PFSK-1 (cell line): Measurements from ENCODE around the gene H6PD.

Experiments used
- POLR2AphosphoS5 ChIP-seq: IDR thresholded peaks from 2 replicates; pipeline ENCODE4 v1.6.1; 2012; ENCODE audit warnings: low read depth, mild to moderate bottlenecking, control low read depth, low read length, moderate library complexity
- TF ChIP-seq, protein P1 (sequence below), 2 experiments: IDR thresholded peaks; 2 replicates each; pipeline versions ENCODE4 v1.6.1 to v1.8.0; 2011 to 2012; ENCODE audit warnings: low read depth in 2 of 2, low read length in 2 of 2, control low read depth in 1 of 2, inconsistent platforms in 1 of 2, mild to moderate bottlenecking in 1 of 2, moderate library complexity in 1 of 2; ENCODE audit not compliant: insufficient read depth in 1 of 2

DNA sequence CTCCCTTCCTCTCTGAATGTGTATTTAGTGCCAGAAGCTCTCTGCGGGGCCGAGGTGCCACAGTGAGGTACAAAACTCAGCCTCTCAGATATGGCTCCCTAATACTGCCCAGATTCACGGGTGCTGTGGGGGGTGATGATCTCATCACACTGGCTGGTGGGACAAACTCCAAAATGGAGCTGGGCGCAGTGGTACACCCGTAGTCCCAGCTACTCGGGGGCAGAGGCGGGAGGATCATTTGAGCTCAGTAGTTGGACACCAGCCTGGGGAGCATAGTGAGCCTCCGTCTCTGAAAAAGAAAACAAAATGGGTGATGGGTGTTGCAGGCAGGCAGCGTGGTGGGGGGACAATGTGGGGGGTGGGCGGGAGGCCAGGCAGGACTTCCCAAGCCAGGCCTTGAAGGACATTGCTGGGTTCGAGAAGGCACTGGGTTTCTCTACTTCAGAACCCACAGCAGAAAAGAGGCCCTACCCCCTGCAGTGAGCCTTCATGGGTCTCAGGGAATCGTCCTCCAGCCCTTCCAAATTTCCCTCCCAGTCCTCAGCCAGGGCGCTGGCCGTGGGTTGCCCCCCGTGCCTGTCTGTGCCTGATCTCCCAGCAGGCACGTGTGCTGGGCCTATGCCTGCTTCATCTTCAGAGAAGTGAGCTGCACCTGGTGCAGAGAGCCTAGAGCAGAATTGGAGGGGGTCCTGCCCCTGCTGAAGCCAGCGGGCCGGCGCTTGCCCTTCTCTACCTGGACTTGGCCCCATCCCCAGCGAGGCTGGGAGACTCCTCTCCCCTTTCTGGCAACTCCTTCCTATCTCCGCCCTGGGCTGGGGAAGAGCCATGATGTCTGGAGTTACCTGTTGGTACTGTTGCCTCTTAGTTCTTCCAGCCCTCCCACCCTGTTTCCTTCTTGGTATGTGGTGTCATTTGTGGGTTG lies 14.0 kb downstream of the H6PD start:
- TF ChIP-seq POLR2AphosphoS5 = no peak
- TF ChIP-seq, protein P1, sequence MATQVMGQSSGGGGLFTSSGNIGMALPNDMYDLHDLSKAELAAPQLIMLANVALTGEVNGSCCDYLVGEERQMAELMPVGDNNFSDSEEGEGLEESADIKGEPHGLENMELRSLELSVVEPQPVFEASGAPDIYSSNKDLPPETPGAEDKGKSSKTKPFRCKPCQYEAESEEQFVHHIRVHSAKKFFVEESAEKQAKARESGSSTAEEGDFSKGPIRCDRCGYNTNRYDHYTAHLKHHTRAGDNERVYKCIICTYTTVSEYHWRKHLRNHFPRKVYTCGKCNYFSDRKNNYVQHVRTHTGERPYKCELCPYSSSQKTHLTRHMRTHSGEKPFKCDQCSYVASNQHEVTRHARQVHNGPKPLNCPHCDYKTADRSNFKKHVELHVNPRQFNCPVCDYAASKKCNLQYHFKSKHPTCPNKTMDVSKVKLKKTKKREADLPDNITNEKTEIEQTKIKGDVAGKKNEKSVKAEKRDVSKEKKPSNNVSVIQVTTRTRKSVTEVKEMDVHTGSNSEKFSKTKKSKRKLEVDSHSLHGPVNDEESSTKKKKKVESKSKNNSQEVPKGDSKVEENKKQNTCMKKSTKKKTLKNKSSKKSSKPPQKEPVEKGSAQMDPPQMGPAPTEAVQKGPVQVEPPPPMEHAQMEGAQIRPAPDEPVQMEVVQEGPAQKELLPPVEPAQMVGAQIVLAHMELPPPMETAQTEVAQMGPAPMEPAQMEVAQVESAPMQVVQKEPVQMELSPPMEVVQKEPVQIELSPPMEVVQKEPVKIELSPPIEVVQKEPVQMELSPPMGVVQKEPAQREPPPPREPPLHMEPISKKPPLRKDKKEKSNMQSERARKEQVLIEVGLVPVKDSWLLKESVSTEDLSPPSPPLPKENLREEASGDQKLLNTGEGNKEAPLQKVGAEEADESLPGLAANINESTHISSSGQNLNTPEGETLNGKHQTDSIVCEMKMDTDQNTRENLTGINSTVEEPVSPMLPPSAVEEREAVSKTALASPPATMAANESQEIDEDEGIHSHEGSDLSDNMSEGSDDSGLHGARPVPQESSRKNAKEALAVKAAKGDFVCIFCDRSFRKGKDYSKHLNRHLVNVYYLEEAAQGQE (IDR thresholded peaks at IDR 0.05; ENCODE audit: insufficient read depth in 1 of 2, low read depth in 2 of 2, low read length in 2 of 2) = no peak
